Tibial nerve (tissue), 4 donors: ENCODE measurements around the gene LPCAT2.

ENCODE experiments used
- EP300 ChIP-seq, 2 donors: sonication (generic); formaldehyde crosslinking; IDR thresholded peaks; one replicate each; pipeline ENCODE4 v1.6.1; 2017; ENCODE audit warnings: antibody characterized with exemption in 2 of 2, mild to moderate bottlenecking in 1 of 2
- POLR2A ChIP-seq, 2 donors: fragments of 450-650 bp; IDR thresholded peaks; one replicate each; pipeline ENCODE4 v1.6.1; 2017; ENCODE audit warnings: antibody characterized with exemption in 2 of 2, mild to moderate bottlenecking in 2 of 2, moderate library complexity in 2 of 2
- TF ChIP-seq, protein P1 (sequence below), 5 experiments: fragments of 200-600 bp in 3 of 5; fragments of 450-650 bp in 2 of 5; sonication (generic) in 3 of 5; IDR thresholded peaks; one replicate each; pipeline ENCODE4 v1.5.1; 2016 to 2019; ENCODE audit warnings: antibody characterized with exemption in 5 of 5, mild to moderate bottlenecking in 3 of 5, moderate library complexity in 2 of 5

DNA sequence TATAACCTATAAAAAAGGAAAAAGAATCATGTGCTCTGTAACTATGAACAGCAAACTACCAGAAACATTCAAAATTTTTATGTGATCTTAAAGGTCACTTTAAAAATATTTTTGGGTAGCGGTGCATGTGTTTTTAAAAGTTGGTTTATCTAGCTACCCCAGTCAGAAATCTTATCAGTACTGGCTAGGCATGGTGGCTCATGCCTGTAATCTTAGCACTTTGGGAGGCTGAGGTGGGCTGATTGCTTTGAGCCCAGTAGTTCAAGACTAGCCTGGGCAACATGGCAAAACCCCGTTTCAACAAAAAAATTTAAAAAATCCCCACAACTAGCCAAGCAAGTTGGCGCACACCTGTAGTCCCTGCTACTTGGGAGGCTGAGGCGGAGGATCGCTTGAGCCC lies 61.3 kb downstream of the LPCAT2 start:
- TF ChIP-seq, protein P1, sequence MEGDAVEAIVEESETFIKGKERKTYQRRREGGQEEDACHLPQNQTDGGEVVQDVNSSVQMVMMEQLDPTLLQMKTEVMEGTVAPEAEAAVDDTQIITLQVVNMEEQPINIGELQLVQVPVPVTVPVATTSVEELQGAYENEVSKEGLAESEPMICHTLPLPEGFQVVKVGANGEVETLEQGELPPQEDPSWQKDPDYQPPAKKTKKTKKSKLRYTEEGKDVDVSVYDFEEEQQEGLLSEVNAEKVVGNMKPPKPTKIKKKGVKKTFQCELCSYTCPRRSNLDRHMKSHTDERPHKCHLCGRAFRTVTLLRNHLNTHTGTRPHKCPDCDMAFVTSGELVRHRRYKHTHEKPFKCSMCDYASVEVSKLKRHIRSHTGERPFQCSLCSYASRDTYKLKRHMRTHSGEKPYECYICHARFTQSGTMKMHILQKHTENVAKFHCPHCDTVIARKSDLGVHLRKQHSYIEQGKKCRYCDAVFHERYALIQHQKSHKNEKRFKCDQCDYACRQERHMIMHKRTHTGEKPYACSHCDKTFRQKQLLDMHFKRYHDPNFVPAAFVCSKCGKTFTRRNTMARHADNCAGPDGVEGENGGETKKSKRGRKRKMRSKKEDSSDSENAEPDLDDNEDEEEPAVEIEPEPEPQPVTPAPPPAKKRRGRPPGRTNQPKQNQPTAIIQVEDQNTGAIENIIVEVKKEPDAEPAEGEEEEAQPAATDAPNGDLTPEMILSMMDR (IDR thresholded peaks at IDR 0.05): no peak
- TF ChIP-seq POLR2A (IDR thresholded peaks at IDR 0.05): no peak
- TF ChIP-seq EP300 (IDR thresholded peaks at IDR 0.05): no peak
